IMR-90 (cell line): ENCODE data around the gene FAM53C. TPM values are rescaled to one million over a fixed set of nuclear protein-coding genes. Genes with fewer than 3 reads are reported as not detected.

ENCODE experiments used
- ATAC-seq: fragments of 200-7000 bp; cut with Tn5 transposase; 2 replicates; pipeline ENCODE4 v1.9.1; 2020; ENCODE audit warnings: low read depth, mild to moderate bottlenecking, moderate library complexity
- BruUV-seq: library from RNA; stranded (reverse); fragments of 400-500 nt; replicated peaks from 2 replicates; lab custom pipeline; 2021; lab: Mats Ljungman, UMichigan
- CTCF ChIA-PET: fragments of 300-600 bp; formaldehyde crosslinking; extraction: SDS; loops from one replicate; lab custom pipeline; 2021; ENCODE audit warnings: antibody characterized with exemption; lab: Yijun Ruan, JAX
- POLR2A ChIA-PET: fragments of 300-600 bp; sonication (Branson Sonifier 250); formaldehyde crosslinking; loops from one replicate; lab custom pipeline; 2022; ENCODE audit warnings: antibody characterized with exemption; ENCODE audit not compliant: unreplicated experiment; lab: Charles Lee
- DNase-seq: peaks from one replicate; pipeline ENCODE4 v3.0.0; 2013
- H2AFZ ChIP-seq: replicated peaks from 2 replicates; pipeline ENCODE3; 2013; ENCODE audit warnings: low read length, mild to moderate bottlenecking; ENCODE audit not compliant: poor library complexity
- H2AK5ac ChIP-seq: 2 replicates; pipeline ENCODE4 v1.6.1; 2013; ENCODE audit warnings: low read depth, low read length, inconsistent platforms
- H2AK9ac ChIP-seq: replicated peaks from 2 replicates; pipeline ENCODE3; 2013; ENCODE audit warnings: mild to moderate bottlenecking, low read depth, low read length, moderate library complexity; ENCODE audit not compliant: poor library complexity
- H2BK120ac ChIP-seq: 2 replicates; pipeline ENCODE4 v1.6.1; 2013; ENCODE audit warnings: low read depth, low read length, inconsistent platforms
- H2BK15ac ChIP-seq: 3 replicates; pipeline ENCODE4 v1.6.1; 2013; ENCODE audit warnings: low read depth, low read length, inconsistent platforms
- H2BK20ac ChIP-seq: 2 replicates; pipeline ENCODE4 v1.6.1; 2013; ENCODE audit warnings: low read depth, mild to moderate bottlenecking, inconsistent platforms, low read length, moderate library complexity
- H2BK5ac ChIP-seq: 2 replicates; pipeline ENCODE4 v1.6.1; 2013; ENCODE audit warnings: mild to moderate bottlenecking, low read depth, low read length, inconsistent platforms; ENCODE audit not compliant: poor library complexity, severe bottlenecking
- H3K14ac ChIP-seq: replicated peaks from 2 replicates; pipeline ENCODE4 v1.6.1; 2013; ENCODE audit warnings: low read depth, low read length, inconsistent platforms
- H3K18ac ChIP-seq: 2 replicates; pipeline ENCODE4 v1.6.1; 2013; ENCODE audit warnings: low read depth, low read length, control low read depth
- H3K23ac ChIP-seq: 2 replicates; pipeline ENCODE4 v1.6.1; 2013; ENCODE audit warnings: low read depth, low read length, inconsistent platforms
- H3K27ac ChIP-seq: 2 replicates; pipeline ENCODE4 v1.5.1; 2013; ENCODE audit warnings: mild to moderate bottlenecking, control low read depth, low read length; ENCODE audit not compliant: insufficient read depth
- H3K27me3 ChIP-seq: 2 replicates; pipeline ENCODE4 v1.6.1; 2013; ENCODE audit warnings: low read length; ENCODE audit not compliant: control insufficient read depth, insufficient read depth
- H3K36me3 ChIP-seq: 2 replicates; pipeline ENCODE4 v1.6.1; 2013; ENCODE audit warnings: low read length, mixed read lengths; ENCODE audit not compliant: control insufficient read depth, insufficient read depth
- H3K4ac ChIP-seq: 2 replicates; pipeline ENCODE4 v1.6.1; 2013; ENCODE audit warnings: low read depth, low read length, inconsistent platforms
- H3K4me1 ChIP-seq: 2 replicates; pipeline ENCODE4 v1.6.1; 2013; ENCODE audit warnings: low read length, mixed read lengths; ENCODE audit not compliant: control insufficient read depth, insufficient read depth
- H3K4me2 ChIP-seq: 2 replicates; pipeline ENCODE4 v1.6.1; 2013; ENCODE audit warnings: low read depth, mild to moderate bottlenecking, control low read depth, low read length, moderate library complexity
- H3K4me3 ChIP-seq: 2 replicates; pipeline ENCODE4 v1.5.1; 2013; ENCODE audit warnings: low read depth, mild to moderate bottlenecking, control low read depth, low read length, moderate library complexity; ENCODE audit not compliant: insufficient read depth
- H3K56ac ChIP-seq: 2 replicates; pipeline ENCODE4 v1.6.1; 2013; ENCODE audit warnings: low read length, inconsistent platforms; ENCODE audit not compliant: insufficient read depth; ENCODE audit errors: extremely low read depth
- H3K79me1 ChIP-seq, 2 experiments: 2 replicates each; pipeline ENCODE4 v1.6.1; 2013; ENCODE audit warnings: low read length in 2 of 2, inconsistent platforms in 1 of 2, low read depth in 1 of 2
- H3K9ac ChIP-seq: 2 replicates; pipeline ENCODE4 v1.6.1; 2013; ENCODE audit warnings: low read depth, low read length, control low read depth
- H3K9me1 ChIP-seq: 2 replicates; pipeline ENCODE4 v1.6.1; 2013; ENCODE audit warnings: low read length, inconsistent platforms; ENCODE audit not compliant: insufficient read depth
- H3K9me3 ChIP-seq: 2 replicates; pipeline ENCODE4 v1.6.1; 2013; ENCODE audit warnings: low read length; ENCODE audit not compliant: control insufficient read depth, insufficient read depth
- H4K20me1 ChIP-seq: 2 replicates; pipeline ENCODE4 v1.6.1; 2013; ENCODE audit warnings: low read length, inconsistent platforms; ENCODE audit not compliant: insufficient read depth
- H4K5ac ChIP-seq: 2 replicates; pipeline ENCODE4 v1.6.1; 2013; ENCODE audit warnings: mild to moderate bottlenecking, low read depth, low read length, control low read depth
- H4K8ac ChIP-seq, 2 experiments: 2 replicates each; pipeline ENCODE4 v1.6.1; 2013; ENCODE audit warnings: low read depth in 2 of 2, low read length in 2 of 2, control low read depth in 1 of 2, inconsistent platforms in 1 of 2
- H4K91ac ChIP-seq: 2 replicates; pipeline ENCODE4 v1.6.1; 2013; ENCODE audit warnings: low read depth, low read length, inconsistent platforms; ENCODE audit not compliant: insufficient read depth
- BHLHE40 ChIP-seq: fragments of 150-350 bp; IDR thresholded peaks from 2 replicates; pipeline ENCODE4 v1.6.1; 2016; ENCODE audit warnings: mild to moderate bottlenecking, low read depth, low read length
- CEBPB ChIP-seq: IDR thresholded peaks from 2 replicates; pipeline ENCODE4 v1.6.1; 2012; ENCODE audit warnings: low read depth, low read length, improper control_type of control experiment
- CHD1 ChIP-seq: IDR thresholded peaks from 2 replicates; pipeline ENCODE4 v1.6.1; 2012; ENCODE audit warnings: low read depth, low read length, improper control_type of control experiment
- CTCF ChIP-seq: conservative IDR thresholded peaks from 2 replicates; pipeline ENCODE4 v1.5.1; 2012; ENCODE audit warnings: mild to moderate bottlenecking, low read depth, low read length, improper control_type of control experiment
- ELK1 ChIP-seq: fragments of 150-350 bp; IDR thresholded peaks from 2 replicates; pipeline ENCODE4 v1.6.1; 2016; ENCODE audit warnings: low read depth, mild to moderate bottlenecking, low read length, moderate library complexity, borderline replicate concordance
- FOS ChIP-seq: fragments of 150-350 bp; IDR thresholded peaks from 2 replicates; pipeline ENCODE4 v1.6.1; 2016; ENCODE audit warnings: low read depth, low read length
- MAFK ChIP-seq: IDR thresholded peaks from 2 replicates; pipeline ENCODE4 v1.6.1; 2012; ENCODE audit warnings: low read depth, low read length, improper control_type of control experiment
- MAZ ChIP-seq: IDR thresholded peaks from 2 replicates; pipeline ENCODE4 v1.6.1; 2012; ENCODE audit warnings: low read depth, mild to moderate bottlenecking, low read length, improper control_type of control experiment, moderate library complexity, borderline replicate concordance
- MXI1 ChIP-seq: IDR thresholded peaks from 2 replicates; pipeline ENCODE4 v1.6.1; 2012; ENCODE audit warnings: low read depth, mild to moderate bottlenecking, low read length, moderate library complexity, borderline replicate concordance
- NFE2L2 ChIP-seq: fragments of 150-350 bp; IDR thresholded peaks from 2 replicates; pipeline ENCODE4 v1.6.1; 2016; ENCODE audit warnings: low read depth, mild to moderate bottlenecking, low read length
- POLR2A ChIP-seq: IDR thresholded peaks from 2 replicates; pipeline ENCODE4 v1.6.1; 2012; ENCODE audit warnings: mild to moderate bottlenecking, low read depth, low read length
- RAD21 ChIP-seq: IDR thresholded peaks from 2 replicates; pipeline ENCODE4 v1.6.1; 2012; ENCODE audit warnings: low read length, improper control_type of control experiment
- RCOR1 ChIP-seq: IDR thresholded peaks from 2 replicates; pipeline ENCODE4 v1.6.1; 2012; ENCODE audit warnings: mild to moderate bottlenecking, low read length, improper control_type of control experiment; ENCODE audit not compliant: insufficient replicate concordance
- RFX5 ChIP-seq: IDR thresholded peaks from 2 replicates; pipeline ENCODE4 v1.8.0; 2012; ENCODE audit warnings: low read depth, mild to moderate bottlenecking, low read length, moderate library complexity
- SMC3 ChIP-seq: fragments of 150-350 bp; IDR thresholded peaks from 2 replicates; pipeline ENCODE4 v1.6.1; 2016; ENCODE audit warnings: low read depth, mild to moderate bottlenecking, antibody characterized with exemption, low read length, moderate library complexity
- USF2 ChIP-seq: fragments of 150-350 bp; IDR thresholded peaks from 2 replicates; pipeline ENCODE4 v1.6.1; 2017; ENCODE audit warnings: mild to moderate bottlenecking, antibody characterized with exemption, low read length, low read depth
- WGBS, 2 experiments: methylation state at CpG; one replicate each; pipeline versions ENCODE4 v1.1.5 to v1.1.7; 2013; ENCODE audit warnings: missing lambda C conversion rate in 2 of 2; ENCODE audit not compliant: insufficient read length in 1 of 2; ENCODE audit errors: extremely low coverage in 2 of 2; 5-methylcytosine and 5-hydroxymethylcytosine counted together
- dilution Hi-C: fragments of 300-500 bp; cut with HindIII; formaldehyde crosslinking; loops from one replicate; pipeline ENCODE4 v1.14.3; 2018; ENCODE audit warnings: low sequenced_read_pairs; ENCODE audit not compliant: unreplicated experiment
- in situ Hi-C: fragments of 300-500 bp; cut with MboI; formaldehyde crosslinking; loops from 3 replicates; pipeline ENCODE4 v1.14.3; 2019; ENCODE audit warnings: low sequenced_read_pairs, inconsistent platforms, mixed read lengths
- intact Hi-C: fragments of 100-400 bp; cut with micrococcal nuclease; formaldehyde crosslinking; loops from 2 replicates; pipeline ENCODE4 v1.10.0; 2022
- polyA plus RNA-seq, 3 experiments: library from polyadenylated mRNA; depleted of rRNA; stranded (reverse); fragments of >200 nt; gene quantifications; 2 replicates each; pipeline ENCODE4 v1.2.3, GENCODE V29; 2012; ENCODE audit warnings: low replicate concordance in 1 of 3
- total RNA-seq: library from RNA; depleted of rRNA; stranded (reverse); fragments of >200 nt; gene quantifications from 2 replicates; pipeline ENCODE4 v1.2.3, GENCODE V29; 2012

FAM53C gene
- total and polyA plus RNA-seq, 2 of the 4 experiments (the other 2 are of a cell fraction) = 21.5 to 25.6 TPM

GRCh38 chr5:138369706-138370105, 31.6 kb downstream of the FAM53C start:
- intact Hi-C loops = loop anchor here (5.0 kb wide), 1 partner anchor 33 kb away; no protein-coding TSS in a partner anchor
- peaks cover 13% of the 10 kb centered on the region for H3K36me3 ChIP-seq
- no peak overlapping the region for H3K27ac ChIP-seq
- no peak overlapping the region for H2AK5ac ChIP-seq
- H3K14ac ChIP-seq = no peak overlapping the region
- TF ChIP-seq CHD1 (no peak), MAFK (no peak), RAD21 (no peak), RFX5 (no peak), SMC3 (no peak), RCOR1 (no peak), CTCF (no peak), ELK1 (no peak), CEBPB (no peak), MXI1 (no peak), FOS (no peak), BHLHE40 (no peak), POLR2A (no peak), MAZ (no peak), USF2 (no peak), NFE2L2 (no peak)
- peaks cover 43 to 58% of the 10 kb centered on the region in 2 experiments for H3K79me1 ChIP-seq
- H2BK120ac ChIP-seq = no peak overlapping the region
- H4K5ac ChIP-seq = no peak overlapping the region
- no peak overlapping the region for H2BK5ac ChIP-seq
- in situ Hi-C loops = no loop called here
- H3K56ac ChIP-seq = no peak overlapping the region
- no peak overlapping the region for H2AK9ac ChIP-seq
- H3K4me3 ChIP-seq = no peak overlapping the region
- H3K27me3 ChIP-seq = no peaks in the 10 kb centered on the region
- no peak overlapping the region for H4K91ac ChIP-seq
- WGBS, 2 experiments = no CpG with 5 or more reads among the region's 2 CpGs
- H3K9me1 ChIP-seq = peaks cover 7% of the 10 kb centered on the region; the same call in 1 of the 2 replicates
- dilution Hi-C loops = no loop called here
- ChIA-PET CTCF (interaction anchor here (0.7 to 2.5 kb wide), 3 partner anchors 15 to 18 kb away, joined by 3 to 9 read pairs (median 5); no protein-coding TSS in a partner anchor), POLR2A (no interaction called here)
- DNase-seq = no peak
- H3K9me3 ChIP-seq = no peaks in the 10 kb centered on the region
- H3K4me2 ChIP-seq = no peak overlapping the region
- ATAC-seq = no peak
- peaks cover 34% of the 10 kb centered on the region for H4K20me1 ChIP-seq
- H2BK15ac ChIP-seq = no peak overlapping the region
- 0 out of 2 replicates have a peak overlapping the region, but pooled peaks have one; percentile 38 for H3K23ac ChIP-seq
- H2BK20ac ChIP-seq = no peak overlapping the region
- H3K9ac ChIP-seq = no peak overlapping the region
- no peak overlapping the region for H4K8ac ChIP-seq
- BruUV-seq = no TSS peak
- H2AFZ ChIP-seq = no peak overlapping the region
- H3K18ac ChIP-seq = no peak overlapping the region
- no peak overlapping the region for H3K4ac ChIP-seq
- H3K4me1 ChIP-seq = peaks cover 4% of the 10 kb centered on the region; the same call in 1 of the 2 replicates
